ENCODE measurements around the gene PLCD3. TPM values are rescaled to one million over a fixed set of nuclear protein-coding genes. Genes with fewer than 3 reads are reported as not detected.
A peak's percentile ranks its signal among the peaks of the same experiment; 100 is the strongest.
"Not testable (repeated sequence)": the region's sequence is repeated elsewhere in the genome, so short reads cannot be mapped to it uniquely, and the experiment has no call there.

Gene PLCD3
- total RNA-seq, 1 donor: 62.6 TPM

DNA sequence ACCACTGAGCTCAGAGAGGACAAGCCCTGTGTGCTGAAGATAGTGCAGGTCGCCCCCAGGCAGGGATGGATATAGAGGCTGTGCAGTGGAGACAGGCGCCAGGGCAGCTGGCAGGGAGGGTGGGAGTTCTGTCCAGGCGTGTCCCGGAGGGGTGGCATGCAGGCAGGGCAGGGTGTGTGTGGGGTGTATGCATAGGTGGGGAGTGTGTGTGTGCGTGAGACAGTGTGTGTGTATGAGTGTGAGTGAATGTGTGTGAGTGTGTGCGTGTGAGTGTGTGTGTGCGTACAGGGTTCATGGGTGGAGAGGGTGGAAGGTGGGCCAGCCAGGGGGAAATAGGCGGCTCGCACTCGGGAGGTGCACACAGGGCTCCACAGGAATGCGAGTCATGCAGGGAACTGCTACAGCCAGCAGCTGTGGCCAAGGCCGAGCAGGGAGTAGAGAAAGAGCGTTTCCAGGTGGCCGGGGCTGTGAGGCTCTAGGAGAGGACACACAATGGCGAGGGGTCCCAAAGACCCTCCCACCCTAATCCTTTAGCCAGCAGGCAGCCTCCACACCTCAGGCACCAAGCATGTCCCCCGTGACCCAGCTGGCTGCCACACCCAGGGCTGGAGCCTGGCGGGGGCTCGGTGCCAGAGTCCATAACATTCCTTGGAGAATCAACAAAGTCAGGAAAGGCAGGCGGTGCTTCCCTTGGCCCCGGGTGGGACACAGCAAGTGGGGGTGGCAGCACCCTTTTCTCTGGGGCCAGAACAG is 4.6 kb downstream of the PLCD3 start:
- no peak overlapping the region for H3K4me3 ChIP-seq (ENCODE audit: low read depth, low read length)
- TF ChIP-seq, protein P1, sequence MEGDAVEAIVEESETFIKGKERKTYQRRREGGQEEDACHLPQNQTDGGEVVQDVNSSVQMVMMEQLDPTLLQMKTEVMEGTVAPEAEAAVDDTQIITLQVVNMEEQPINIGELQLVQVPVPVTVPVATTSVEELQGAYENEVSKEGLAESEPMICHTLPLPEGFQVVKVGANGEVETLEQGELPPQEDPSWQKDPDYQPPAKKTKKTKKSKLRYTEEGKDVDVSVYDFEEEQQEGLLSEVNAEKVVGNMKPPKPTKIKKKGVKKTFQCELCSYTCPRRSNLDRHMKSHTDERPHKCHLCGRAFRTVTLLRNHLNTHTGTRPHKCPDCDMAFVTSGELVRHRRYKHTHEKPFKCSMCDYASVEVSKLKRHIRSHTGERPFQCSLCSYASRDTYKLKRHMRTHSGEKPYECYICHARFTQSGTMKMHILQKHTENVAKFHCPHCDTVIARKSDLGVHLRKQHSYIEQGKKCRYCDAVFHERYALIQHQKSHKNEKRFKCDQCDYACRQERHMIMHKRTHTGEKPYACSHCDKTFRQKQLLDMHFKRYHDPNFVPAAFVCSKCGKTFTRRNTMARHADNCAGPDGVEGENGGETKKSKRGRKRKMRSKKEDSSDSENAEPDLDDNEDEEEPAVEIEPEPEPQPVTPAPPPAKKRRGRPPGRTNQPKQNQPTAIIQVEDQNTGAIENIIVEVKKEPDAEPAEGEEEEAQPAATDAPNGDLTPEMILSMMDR (IDR thresholded peaks at IDR 0.05; ENCODE audit: insufficient read depth, low read depth, low read length): no peak
- peak; percentile 53 for DNase-seq (ENCODE audit: low read depth)

GRCh38 chr17:45127207-45127547 is 5.1 kb downstream of the PLCD3 start:
- TF ChIP-seq, protein P1 (IDR thresholded peaks at IDR 0.05; ENCODE audit: insufficient read depth, low read depth, low read length): no peak
- DNase-seq (ENCODE audit: low read depth): no peak

GRCh38 chr17:45125509-45125908 is 6.8 kb downstream of the PLCD3 start:
- TF ChIP-seq, protein P1 (IDR thresholded peaks at IDR 0.05; ENCODE audit: insufficient read depth, low read depth, low read length): no peak
- no peak for DNase-seq (ENCODE audit: low read depth)
- H3K4me3 ChIP-seq (ENCODE audit: low read depth, low read length): no peak overlapping the region

More at GRCh38 chr17:45127207-45127547, 5.1 kb downstream of the PLCD3 start:
- H3K4me3 ChIP-seq (ENCODE audit: low read depth, low read length): no peak overlapping the region

- DNase-seq (ENCODE audit: low read depth); H3K4me3 ChIP-seq (ENCODE audit: low read depth, low read length): not testable (repeated sequence)
Measured at GRCh38 chr17:45124797-45125122, 7.6 kb downstream of the PLCD3 start.

GRCh38 chr17:45123930-45124796 is 8.2 kb downstream of the PLCD3 start:
- DNase-seq (ENCODE audit: low read depth): peak; percentile 89
- TF ChIP-seq, protein P1 (IDR thresholded peaks at IDR 0.05; ENCODE audit: insufficient read depth, low read depth, low read length): no peak
- H3K4me3 ChIP-seq (ENCODE audit: low read depth, low read length): no peak overlapping the region

DNA sequence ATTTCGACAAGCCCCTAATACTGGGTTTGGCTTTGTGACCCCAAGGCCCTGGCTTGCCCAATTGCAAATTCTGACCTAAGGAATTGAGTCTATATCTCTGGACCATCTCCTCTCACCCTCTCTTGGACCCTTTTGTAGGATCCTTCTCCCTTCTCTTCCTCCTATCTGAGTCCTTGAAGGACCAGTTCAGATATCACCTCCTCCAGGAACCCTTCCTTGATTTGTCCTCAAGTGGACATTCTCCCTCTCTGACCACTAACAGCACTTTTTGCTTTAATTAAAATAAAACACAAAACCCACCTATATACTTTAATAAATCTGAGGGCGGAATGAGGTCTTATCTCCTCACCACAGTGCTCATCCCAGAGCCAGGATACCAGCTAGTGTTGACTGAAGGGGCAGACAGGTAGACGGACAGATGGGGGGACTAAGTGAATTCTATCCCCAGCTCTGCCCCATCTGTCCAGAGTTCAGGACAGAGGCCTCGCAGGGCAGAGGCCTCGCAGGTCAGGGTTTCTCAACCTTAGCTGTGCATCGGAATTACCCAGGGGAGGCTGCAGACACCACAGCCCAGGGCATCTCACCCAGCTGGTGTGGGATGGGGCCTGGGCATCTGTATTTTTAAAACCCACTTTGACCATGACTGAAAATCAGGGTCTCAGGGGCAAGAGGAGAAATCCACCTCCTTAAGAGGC is 9.1 kb downstream of the PLCD3 start:
- TF ChIP-seq, protein P1 (IDR thresholded peaks at IDR 0.05; ENCODE audit: insufficient read depth, low read depth, low read length): no peak
- no peak for DNase-seq (ENCODE audit: low read depth)
- H3K4me3 ChIP-seq (ENCODE audit: low read depth, low read length): no peak overlapping the region

- no peak overlapping the region for H3K4me3 ChIP-seq (ENCODE audit: low read depth, low read length)
- DNase-seq (ENCODE audit: low read depth): no peak
- TF ChIP-seq, protein P1 (IDR thresholded peaks at IDR 0.05; ENCODE audit: insufficient read depth, low read depth, low read length): no peak
Measured at GRCh38 chr17:45121055-45121454, 11.3 kb downstream of the PLCD3 start.

Data from fibroblast of villous mesenchyme (primary cell).